Activated T-cell treated with anti-CD3 and anti-CD28 coated beads, Interleukin-2, amount 50 U/mL, for 4 hours (primary cell): Measurements from ENCODE around the gene OR6C68. TPM values are rescaled to one million over a fixed set of nuclear protein-coding genes. Genes with fewer than 3 reads are reported as not detected.
"Not testable (repeated sequence)": the region's sequence is repeated elsewhere in the genome, so short reads cannot be mapped to it uniquely, and the experiment has no call there.

Experiments used
- ATAC-seq, 2 donors: fragments of 200-7000 bp; cut with Tn5 transposase; one replicate each; pipeline ENCODE4 v1.10.0; 2021
- DNase-seq: peaks from one replicate; pipeline ENCODE4 v3.0.0-alpha.2; 2020
- H3K27me3 Mint-ChIP-seq: one replicate; pipeline ENCODE4 v1.8.0; 2021; ENCODE audit warnings: low read depth, mixed read lengths
- H3K36me3 Mint-ChIP-seq: one replicate; pipeline ENCODE4 v1.8.0; 2022; ENCODE audit warnings: mixed read lengths; ENCODE audit not compliant: insufficient read depth
- H3K4me1 Mint-ChIP-seq: one replicate; pipeline ENCODE4 v1.8.0; 2021; ENCODE audit warnings: low read depth, mixed read lengths
- H3K4me3 Mint-ChIP-seq: one replicate; pipeline ENCODE4 v1.8.0; 2021; ENCODE audit warnings: mild to moderate bottlenecking, moderate library complexity, mixed read lengths
- H3K9me3 Mint-ChIP-seq: one replicate; pipeline ENCODE4 v1.8.0; 2021; ENCODE audit warnings: mixed read lengths
- total RNA-seq, 3 donors: library from RNA; stranded (reverse); gene quantifications; one replicate each; pipeline ENCODE4 v1.2.1, GENCODE V29; 2021

OR6C68 gene
- not detected for total RNA-seq

GRCh38 chr12:55492078-55492477, at the start of gene OR6C68:
Gene OR6C68 (plus strand): TSS chr12:55492378. CDS start chr12:55492378, 0 bp downstream.
- Mint-ChIP-seq H3K9me3 (no peaks in the 10 kb centered on the region), H3K4me1 (no peaks in the 10 kb centered on the region), H3K4me3 (no peak within 1 kb of the TSS), H3K27me3 (peaks cover 12% of the 10 kb centered on the region), H3K36me3 (no peaks in the 10 kb centered on the region)
- DNase-seq (no peak), ATAC-seq (no peak)

DNA sequence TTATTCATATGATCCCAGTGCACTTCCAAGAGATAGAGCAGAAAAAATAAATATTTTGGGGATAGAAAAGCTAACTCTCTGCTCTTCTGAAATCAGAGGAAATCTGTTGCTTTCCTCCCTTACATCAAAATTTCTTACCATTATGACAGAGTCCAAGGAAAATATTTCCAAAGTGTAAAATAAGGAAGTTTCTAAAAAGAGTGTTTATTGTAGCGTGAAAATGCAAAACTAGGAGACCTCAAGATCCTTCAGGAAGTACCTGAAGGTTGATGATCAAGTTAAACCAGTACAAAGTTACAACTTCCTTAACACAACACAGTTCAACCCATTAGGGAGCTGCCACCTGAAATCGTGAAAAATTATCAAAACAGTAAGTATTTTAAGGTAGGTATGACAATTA, 48.4 kb upstream of the OR6C68 start, which contains the start of gene OR6C2:
Gene OR6C2 (plus strand): TSS at position 301 of the 400 bp plus-strand sequence. CDS start 8,138 bp downstream, outside the sequence.
- no peaks in the 10 kb centered on the region for H3K36me3 Mint-ChIP-seq
- no peaks in the 10 kb centered on the region for H3K4me1 Mint-ChIP-seq
- ATAC-seq: no peak
- peaks cover 11% of the 10 kb centered on the region for H3K9me3 Mint-ChIP-seq
- no peak within 1 kb of the TSS for H3K4me3 Mint-ChIP-seq
- DNase-seq: no peak
- peaks cover 7% of the 10 kb centered on the region for H3K27me3 Mint-ChIP-seq

- ATAC-seq (no peak), DNase-seq (no peak)
- H3K4me1 Mint-ChIP-seq: no peaks in the 10 kb centered on the region
- H3K4me3 Mint-ChIP-seq: no peak overlapping the region
- H3K27me3 Mint-ChIP-seq: peaks cover 7% of the 10 kb centered on the region
- no peaks in the 10 kb centered on the region for H3K36me3 Mint-ChIP-seq
- peaks cover 9% of the 10 kb centered on the region for H3K9me3 Mint-ChIP-seq
Measured at GRCh38 chr12:55445357-55445756, 46.8 kb upstream of the OR6C68 start.

DNA sequence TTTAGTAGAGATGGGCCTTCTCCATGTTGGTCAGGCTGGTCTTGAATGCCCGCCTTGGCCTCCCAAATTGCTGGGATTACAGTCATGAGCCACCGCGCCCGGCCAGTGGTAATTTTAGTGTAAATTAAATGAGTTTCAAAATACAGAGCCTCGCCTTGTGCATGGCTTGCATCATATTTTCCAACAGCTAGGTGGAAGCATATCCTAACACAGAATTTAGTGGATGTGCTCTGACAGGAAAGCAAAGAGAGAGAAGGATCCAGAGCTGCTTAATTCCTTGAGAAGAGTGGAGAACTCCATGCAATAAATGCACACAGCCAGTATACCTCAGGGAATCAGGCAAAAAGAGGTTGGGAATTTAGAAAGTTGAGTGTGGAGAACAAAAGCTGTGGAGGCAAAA, 45.9 kb upstream of the OR6C68 start:
- DNase-seq (no peak), ATAC-seq (no peak)
- no peaks in the 10 kb centered on the region for H3K36me3 Mint-ChIP-seq
- H3K4me3 Mint-ChIP-seq: no peak overlapping the region
- H3K27me3 Mint-ChIP-seq: peaks cover 8% of the 10 kb centered on the region
- peaks cover 3% of the 10 kb centered on the region for H3K9me3 Mint-ChIP-seq
- H3K4me1 Mint-ChIP-seq: no peaks in the 10 kb centered on the region

- DNase-seq: no peak
- ATAC-seq: no peak
- H3K4me1 Mint-ChIP-seq: no peaks in the 10 kb centered on the region
- H3K4me3 Mint-ChIP-seq: no peak overlapping the region
- peaks cover 24% of the 10 kb centered on the region for H3K27me3 Mint-ChIP-seq
- no peaks in the 10 kb centered on the region for H3K36me3 Mint-ChIP-seq
- no peaks in the 10 kb centered on the region for H3K9me3 Mint-ChIP-seq
Measured at GRCh38 chr12:55448825-55449224, 43.4 kb upstream of the OR6C68 start.

GRCh38 chr12:55464926-55465325, 27.3 kb upstream of the OR6C68 start:
- not testable (repeated sequence) for H3K9me3 Mint-ChIP-seq, H3K4me1 Mint-ChIP-seq, H3K4me3 Mint-ChIP-seq, H3K36me3 Mint-ChIP-seq, ATAC-seq, DNase-seq
- H3K27me3 Mint-ChIP-seq: peaks cover 26% of the 10 kb centered on the region

DNA sequence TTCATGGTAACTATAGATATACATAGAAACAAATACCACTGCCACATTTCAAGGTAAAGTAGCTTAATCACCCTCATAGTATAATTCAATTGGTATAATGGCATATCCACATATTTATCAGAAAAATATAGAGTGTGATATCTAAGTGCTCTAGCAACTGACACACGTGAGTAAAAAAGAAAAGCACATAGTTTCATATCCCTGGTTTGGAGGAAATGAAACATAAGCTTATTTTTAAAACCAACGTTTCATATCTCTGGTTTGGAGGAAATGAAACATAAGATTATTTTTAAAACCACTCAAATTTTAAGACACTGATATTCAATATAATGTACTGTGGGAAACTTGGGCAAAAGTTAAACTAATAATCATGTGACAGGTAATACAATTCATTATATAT, 24.3 kb upstream of the OR6C68 start:
- no peaks in the 10 kb centered on the region for H3K36me3 Mint-ChIP-seq
- no peaks in the 10 kb centered on the region for H3K9me3 Mint-ChIP-seq
- no peak for ATAC-seq
- H3K27me3 Mint-ChIP-seq: peaks cover 15% of the 10 kb centered on the region
- no peak for DNase-seq
- H3K4me3 Mint-ChIP-seq: no peak overlapping the region
- no peaks in the 10 kb centered on the region for H3K4me1 Mint-ChIP-seq

- ATAC-seq (no peak), DNase-seq (no peak)
- Mint-ChIP-seq H3K36me3 (no peaks in the 10 kb centered on the region), H3K9me3 (no peaks in the 10 kb centered on the region), H3K27me3 (peaks cover 18% of the 10 kb centered on the region), H3K4me1 (no peaks in the 10 kb centered on the region), H3K4me3 (no peak overlapping the region)
Measured at GRCh38 chr12:55469291-55469690, 22.9 kb upstream of the OR6C68 start.

DNA sequence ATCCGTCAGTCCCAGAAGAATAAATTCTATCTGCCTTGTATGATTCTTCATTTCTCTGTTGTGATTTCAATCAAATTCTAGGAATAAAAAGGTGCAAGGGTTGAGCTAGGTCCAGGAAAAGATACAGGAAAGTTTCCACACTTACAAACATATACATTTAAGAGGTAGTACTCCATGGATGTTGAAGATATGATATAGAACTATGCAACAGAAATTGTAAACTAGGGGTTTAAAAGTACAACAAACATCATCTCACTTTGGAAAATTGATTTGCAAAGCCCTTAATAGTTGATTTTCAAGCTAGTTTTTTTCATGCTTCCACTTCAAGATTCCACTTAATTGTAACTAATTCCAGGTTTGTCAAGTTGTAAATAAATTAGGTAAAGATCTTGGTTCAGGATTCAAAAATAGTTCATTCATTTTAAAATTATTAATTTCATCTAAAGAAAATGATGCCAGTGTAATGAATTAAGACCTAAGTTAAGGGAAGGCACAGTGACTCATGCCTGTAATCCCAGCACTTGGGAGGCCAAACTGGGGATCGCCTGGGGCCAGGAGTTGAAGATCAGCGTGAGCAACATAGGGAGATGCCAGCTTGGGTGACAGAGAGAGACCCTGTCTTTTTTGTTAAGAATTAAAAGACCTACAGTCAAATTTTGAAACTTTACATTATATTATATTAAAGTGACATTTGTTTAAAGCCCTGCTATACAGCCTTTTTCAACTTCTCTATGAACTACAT, 21.9 kb upstream of the OR6C68 start, which contains the start of gene OR6C70:
Gene OR6C70 (minus strand): TSS at position 51 of the 742 bp plus-strand sequence. CDS start 0 bp downstream, at position 51.
- Mint-ChIP-seq H3K9me3 (no peaks in the 10 kb centered on the region), H3K27me3 (peaks cover 18% of the 10 kb centered on the region), H3K4me1 (no peaks in the 10 kb centered on the region), H3K36me3 (no peaks in the 10 kb centered on the region), H3K4me3 (no peak within 1 kb of the TSS)
- no peak for ATAC-seq
- no peak for DNase-seq

GRCh38 chr12:55472264-55472663, 19.9 kb upstream of the OR6C68 start:
- no peaks in the 10 kb centered on the region for H3K9me3 Mint-ChIP-seq
- peaks cover 17% of the 10 kb centered on the region for H3K27me3 Mint-ChIP-seq
- H3K4me1 Mint-ChIP-seq: no peaks in the 10 kb centered on the region
- ATAC-seq (no peak), DNase-seq (no peak)
- H3K36me3 Mint-ChIP-seq: no peaks in the 10 kb centered on the region
- H3K4me3 Mint-ChIP-seq: no peak overlapping the region

- not testable (repeated sequence) for H3K36me3 Mint-ChIP-seq, H3K4me3 Mint-ChIP-seq, H3K9me3 Mint-ChIP-seq, H3K4me1 Mint-ChIP-seq, DNase-seq, ATAC-seq
- peaks cover 32% of the 10 kb centered on the region for H3K27me3 Mint-ChIP-seq
Measured at GRCh38 chr12:55479136-55479535, 13.0 kb upstream of the OR6C68 start.

- not testable (repeated sequence) for H3K9me3 Mint-ChIP-seq, H3K4me3 Mint-ChIP-seq, H3K4me1 Mint-ChIP-seq, H3K36me3 Mint-ChIP-seq, DNase-seq, ATAC-seq
- peaks cover 34% of the 10 kb centered on the region for H3K27me3 Mint-ChIP-seq
Measured at GRCh38 chr12:55484284-55484683, 7.9 kb upstream of the OR6C68 start.

DNA sequence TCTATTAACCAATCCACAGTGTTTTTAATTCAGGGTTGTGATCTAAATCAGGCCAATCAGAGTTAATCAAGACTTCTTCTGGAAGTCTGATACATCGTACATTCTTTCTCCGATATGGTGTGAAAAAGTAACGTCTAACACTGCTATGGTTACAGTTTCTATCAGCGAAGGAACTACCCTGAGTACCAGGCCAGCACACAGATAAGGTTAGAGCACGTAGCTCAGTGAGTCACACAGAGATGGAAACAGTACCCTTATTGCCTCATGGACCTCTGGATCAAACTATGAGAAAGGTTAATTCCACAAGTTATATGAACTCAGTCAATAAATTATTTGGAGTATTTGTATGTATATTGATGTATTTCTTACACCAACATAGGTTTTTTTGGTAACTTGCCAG, 3.3 kb downstream of the OR6C68 start:
- Mint-ChIP-seq H3K9me3 (no peaks in the 10 kb centered on the region), H3K4me3 (no peak overlapping the region), H3K4me1 (peaks cover 2% of the 10 kb centered on the region), H3K27me3 (peaks cover 14% of the 10 kb centered on the region), H3K36me3 (no peaks in the 10 kb centered on the region)
- DNase-seq (no peak), ATAC-seq (no peak)

DNA sequence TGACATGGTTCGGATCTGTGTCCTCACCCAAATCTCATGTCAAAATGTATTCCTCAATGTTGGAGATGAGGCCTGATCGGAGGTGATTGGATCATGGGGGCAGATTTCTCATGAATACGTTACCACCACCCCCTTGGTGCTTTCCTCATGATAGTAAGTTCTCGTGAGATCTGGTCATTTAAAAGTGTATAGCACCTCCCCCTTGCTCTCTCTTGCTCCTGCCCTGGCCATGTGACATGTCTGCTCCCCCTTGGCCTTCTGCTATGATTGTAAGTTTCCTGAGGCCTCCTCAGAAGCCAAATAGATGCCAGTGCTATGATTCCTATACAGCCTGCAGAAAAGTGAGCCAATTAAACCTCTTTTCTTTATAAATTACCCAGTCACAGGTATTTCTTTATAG, 7.1 kb downstream of the OR6C68 start:
- no peak for ATAC-seq
- H3K9me3 Mint-ChIP-seq: no peaks in the 10 kb centered on the region
- peaks cover 14% of the 10 kb centered on the region for H3K27me3 Mint-ChIP-seq
- no peaks in the 10 kb centered on the region for H3K36me3 Mint-ChIP-seq
- DNase-seq: no peak
- H3K4me3 Mint-ChIP-seq: no peak overlapping the region
- H3K4me1 Mint-ChIP-seq: peaks cover 2% of the 10 kb centered on the region

DNA sequence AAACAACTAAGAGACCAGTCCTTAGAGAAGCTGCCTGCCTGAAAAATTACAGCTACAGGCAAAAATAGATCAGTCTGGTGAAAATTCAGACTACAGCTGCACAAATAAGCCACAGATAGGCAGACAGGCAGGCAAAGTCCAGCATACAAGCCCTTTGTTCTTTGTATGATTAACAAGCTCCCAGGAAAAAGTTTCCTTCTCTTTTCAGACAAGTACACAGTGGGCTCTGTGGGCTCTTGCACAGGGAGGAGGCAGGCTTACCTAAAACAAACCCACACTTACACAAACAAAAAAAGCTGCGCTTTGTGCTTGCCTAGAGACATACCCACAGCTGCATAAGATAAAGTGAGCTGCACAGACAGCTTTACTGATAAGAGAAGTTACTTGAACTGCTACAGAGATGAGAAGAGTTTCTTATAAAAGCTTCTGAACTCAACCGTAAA, 7.7 kb downstream of the OR6C68 start:
- Mint-ChIP-seq H3K4me3 (no peak overlapping the region), H3K4me1 (peaks cover 2% of the 10 kb centered on the region), H3K27me3 (peaks cover 14% of the 10 kb centered on the region), H3K36me3 (no peaks in the 10 kb centered on the region), H3K9me3 (no peaks in the 10 kb centered on the region)
- ATAC-seq: no peak
- DNase-seq: no peak
